A673 (cell line): ENCODE data around the gene STX17. TPM values are rescaled to one million over a fixed set of nuclear protein-coding genes. Genes with fewer than 3 reads are reported as not detected.

Experiments
- BruUV-seq: library from RNA; stranded (reverse); fragments of 400-500 nt; replicated peaks from 2 replicates; lab custom pipeline; 2021; lab: Mats Ljungman, UMichigan
- CTCF ChIA-PET: fragments of 300-600 bp; sonication (Branson Sonifier 250); formaldehyde crosslinking; loops from one replicate; lab custom pipeline; 2022; ENCODE audit warnings: antibody characterized with exemption; lab: Charles Lee
- POLR2A ChIA-PET: fragments of 300-600 bp; sonication (Branson Sonifier 250); formaldehyde crosslinking; loops from one replicate; lab custom pipeline; 2022; ENCODE audit warnings: antibody characterized with exemption; ENCODE audit not compliant: low non-redundant PET; lab: Charles Lee
- DNase-seq: peaks from one replicate; pipeline ENCODE4 v3.0.0-alpha.2; 2015; ENCODE audit warnings: low spot score
- H3K27ac ChIP-seq: fragments of 200-600 bp; sonication (generic); 2 replicates; pipeline ENCODE4 v1.5.1; 2016; ENCODE audit warnings: mixed run types, low read depth, mild to moderate bottlenecking, mixed read lengths, antibody characterized with exemption, low read length; ENCODE audit not compliant: poor library complexity, severe bottlenecking
- H3K27me3 ChIP-seq: fragments of 200-600 bp; sonication (generic); replicated peaks from 2 replicates; pipeline ENCODE4 v1.6.1; 2017; ENCODE audit warnings: mixed run types, low read depth, mild to moderate bottlenecking, mixed read lengths, antibody characterized with exemption, low read length; ENCODE audit not compliant: insufficient read depth, poor library complexity
- H3K36me3 ChIP-seq: fragments of 200-600 bp; sonication (generic); 2 replicates; pipeline ENCODE4 v1.6.1; 2016; ENCODE audit warnings: mixed run types, mild to moderate bottlenecking, mixed read lengths, antibody characterized with exemption, low read length; ENCODE audit not compliant: insufficient read depth, poor library complexity, severe bottlenecking
- H3K4me1 ChIP-seq: fragments of 200-600 bp; sonication (generic); 2 replicates; pipeline ENCODE4 v1.6.1; 2017; ENCODE audit warnings: mixed run types, mild to moderate bottlenecking, mixed read lengths, antibody characterized with exemption, low read length; ENCODE audit not compliant: insufficient read depth, poor library complexity, severe bottlenecking
- H3K4me3 ChIP-seq: fragments of 200-600 bp; sonication (generic); 2 replicates; pipeline ENCODE4 v1.5.1; 2016; ENCODE audit warnings: low read depth, mixed run types, mild to moderate bottlenecking, mixed read lengths, low read length; ENCODE audit not compliant: poor library complexity, severe bottlenecking
- H3K9me3 ChIP-seq: fragments of 200-600 bp; sonication (generic); 2 replicates; pipeline ENCODE4 v1.6.1; 2016; ENCODE audit warnings: mixed run types, low read depth, mild to moderate bottlenecking, mixed read lengths, antibody characterized with exemption, low read length; ENCODE audit not compliant: poor library complexity, severe bottlenecking
- CTCF ChIP-seq: fragments of 300-800, 200-600 bp; sonication (generic); conservative IDR thresholded peaks from 2 replicates; pipeline ENCODE4 v1.5.1; 2017; ENCODE audit warnings: low read depth, mild to moderate bottlenecking, antibody characterized with exemption, low read length, moderate library complexity, mixed read lengths
- EZH2 ChIP-seq: fragments of 200-600 bp; sonication (generic); IDR thresholded peaks from 2 replicates; pipeline ENCODE4 v1.6.1; 2017; ENCODE audit warnings: borderline replicate concordance, low read depth, mild to moderate bottlenecking, mixed read lengths, antibody characterized with exemption, low read length; ENCODE audit not compliant: poor library complexity, severe bottlenecking
- intact Hi-C: fragments of 100-400 bp; cut with micrococcal nuclease; formaldehyde crosslinking; loops from one replicate; pipeline ENCODE4 v1.10.0; 2022; ENCODE audit not compliant: unreplicated experiment
- total RNA-seq: library from RNA; stranded (reverse); gene quantifications from 2 replicates; pipeline ENCODE4 v1.2.3, GENCODE V29; 2021

The STX17 gene
- total RNA-seq, 1 experiment from 2014 or later = 20.9 TPM

- H3K36me3 ChIP-seq = no peaks in the 10 kb centered on the region
- TF ChIP-seq EZH2 (no peak), CTCF (no peak)
- no peak for DNase-seq
- intact Hi-C loops = no loop called here
- H3K9me3 ChIP-seq = no peaks in the 10 kb centered on the region
- CTCF ChIA-PET = no interaction called here
- no peak overlapping the region for H3K4me3 ChIP-seq
- POLR2A ChIA-PET = no interaction called here
- BruUV-seq = no TSS peak
- H3K27me3 ChIP-seq = no peaks in the 10 kb centered on the region
- H3K27ac ChIP-seq = no peak overlapping the region
- H3K4me1 ChIP-seq = no peaks in the 10 kb centered on the region
These were observed 5.1 kb downstream of the STX17 start for GRCh38 chr9:99911600-99911999.

GRCh38 chr9:99916650-99917049 is 10.2 kb downstream of the STX17 start:
- TF ChIP-seq EZH2 (no peak), CTCF (no peak)
- H3K9me3 ChIP-seq = no peaks in the 10 kb centered on the region
- no peaks in the 10 kb centered on the region for H3K27me3 ChIP-seq
- peaks cover 15% of the 10 kb centered on the region for H3K36me3 ChIP-seq
- intact Hi-C loops = no loop called here
- ChIA-PET POLR2A (no interaction called here), CTCF (no interaction called here)
- no peaks in the 10 kb centered on the region for H3K4me1 ChIP-seq
- BruUV-seq = no TSS peak
- no peak for DNase-seq
- H3K4me3 ChIP-seq = no peak overlapping the region
- H3K27ac ChIP-seq = no peak overlapping the region

GRCh38 chr9:99918134-99918533 is 11.7 kb downstream of the STX17 start:
- intact Hi-C loops = no loop called here
- ChIA-PET CTCF (no interaction called here), POLR2A (no interaction called here)
- Histone ChIP-seq H3K27me3 (no peaks in the 10 kb centered on the region), H3K27ac (no peak overlapping the region), H3K4me3 (no peak overlapping the region), H3K4me1 (no peaks in the 10 kb centered on the region), H3K36me3 (peaks cover 26% of the 10 kb centered on the region), H3K9me3 (no peaks in the 10 kb centered on the region)
- DNase-seq = no peak
- BruUV-seq = no TSS peak
- no peak for TF ChIP-seq CTCF
- no peak for TF ChIP-seq EZH2
